A549 (cell line): Measurements from ENCODE around the gene ALDH1A2. TPM values are rescaled to one million over a fixed set of nuclear protein-coding genes. Genes with fewer than 3 reads are reported as not detected.

Experiments
- ATAC-seq, 2 experiments: fragments of 200-7000 bp in 1 of 2; fragments of >200 bp in 1 of 2; cut with Nextera tagmentation in 1 of 2; cut with Tn5 transposase in 1 of 2; 3 replicates each; pipeline versions ENCODE4 v1.8.0 to v1.9.1; 2018 to 2020; ENCODE audit warnings: mild to moderate bottlenecking in 1 of 2, moderate library complexity in 1 of 2
- CTCF ChIA-PET: fragments of 300-600 bp; sonication (Branson Sonifier 250); formaldehyde crosslinking; extraction: SDS; loops from one replicate; lab custom pipeline; 2021; ENCODE audit warnings: antibody characterized with exemption, inconsistent platforms; lab: Yijun Ruan, JAX
- POLR2A ChIA-PET: fragments of 350-600 bp; formaldehyde crosslinking; extraction: SDS; loops from one replicate; lab custom pipeline; 2021; ENCODE audit warnings: antibody characterized with exemption, inconsistent platforms; lab: Yijun Ruan, JAX
- DNase-seq, 2 experiments: peaks; one replicate each; pipeline versions ENCODE4 v3.0.0 to v3.0.0-alpha.2; 2011 to 2016; ENCODE audit warnings: low read depth in 1 of 2, low spot score in 1 of 2
- FAIRE-seq: peaks from 2 replicates; lab custom pipeline; 2011; peaks lifted over from hg19 to GRCh38; lab: Jason Lieb, UNC
- H3K27ac ChIP-seq, 2 experiments: fragments of >200 bp; sonication (Bioruptor Twin); formaldehyde crosslinking; 3 replicates each; pipeline ENCODE4 v1.5.1; 2016 to 2017
- H3K4me1 ChIP-seq: fragments of >200 bp; sonication (Bioruptor Twin); formaldehyde crosslinking; 3 replicates; pipeline ENCODE4 v1.6.1; 2016
- H3K4me2 ChIP-seq: fragments of >200 bp; sonication (Bioruptor Twin); formaldehyde crosslinking; 3 replicates; pipeline ENCODE4 v1.6.1; 2016
- H3K4me3 ChIP-seq: fragments of >200 bp; sonication (Bioruptor Twin); formaldehyde crosslinking; 3 replicates; pipeline ENCODE4 v1.5.1; 2016
- H3K9me3 ChIP-seq: fragments of >200 bp; sonication (Bioruptor Twin); formaldehyde crosslinking; 3 replicates; pipeline ENCODE4 v1.6.1; 2016
- ATOH8 ChIP-seq: fragments of 250-450 bp; sonication (Bioruptor Pico); IDR thresholded peaks from 2 replicates; pipeline ENCODE4 v1.5.0; 2020; ENCODE audit warnings: low read depth, mild to moderate bottlenecking, moderate library complexity
- BCL3 ChIP-seq: fragments of >200 bp; sonication (Bioruptor Twin); formaldehyde crosslinking; IDR thresholded peaks from 3 replicates; pipeline ENCODE4 v1.6.1; 2016
- CBX2 ChIP-seq: fragments of 200-600 bp; sonication (generic); IDR thresholded peaks from 2 replicates; pipeline ENCODE4 v1.6.1; 2016; ENCODE audit warnings: low read depth, mild to moderate bottlenecking, borderline replicate concordance
- CBX8 ChIP-seq: fragments of 200-600 bp; sonication (generic); IDR thresholded peaks from 2 replicates; pipeline ENCODE4 v1.6.1; 2016
- CEBPB ChIP-seq, 2 experiments: fragments of >200 bp in 1 of 2; sonication (Bioruptor Twin) in 1 of 2; formaldehyde crosslinking in 1 of 2; IDR thresholded peaks; 2 replicates each; pipeline ENCODE4 v1.6.1; 2012 to 2016
- CTCF ChIP-seq: fragments of >200 bp; sonication (Bioruptor Twin); formaldehyde crosslinking; IDR thresholded peaks from 3 replicates; pipeline ENCODE4 v1.5.1; 2016
- E2F6 ChIP-seq: IDR thresholded peaks from 2 replicates; pipeline ENCODE4 v1.6.1; 2012; ENCODE audit warnings: low read depth, borderline replicate concordance
- EHF ChIP-seq: fragments of 250-450 bp; sonication (Bioruptor Pico); IDR thresholded peaks from 2 replicates; pipeline ENCODE4 v1.5.0; 2020; ENCODE audit warnings: mild to moderate bottlenecking
- EHMT2 ChIP-seq: fragments of 200-600 bp; sonication (generic); IDR thresholded peaks from 2 replicates; pipeline ENCODE4 v1.6.1; 2016; ENCODE audit warnings: antibody characterized with exemption, low read depth, mild to moderate bottlenecking, moderate library complexity
- ELK1 ChIP-seq: fragments of 150-350 bp; IDR thresholded peaks from 2 replicates; pipeline ENCODE4 v1.6.1; 2014; ENCODE audit warnings: low read depth, mild to moderate bottlenecking, low read length
- FOSL2 ChIP-seq, 2 experiments: fragments of 450-650 bp in 1 of 2; fragments of >200 bp in 1 of 2; sonication (Bioruptor Twin) in 1 of 2; formaldehyde crosslinking; IDR thresholded peaks; 2 replicates each; pipeline versions ENCODE4 v1.5.0 to v1.6.1; 2016 to 2020; ENCODE audit warnings: mild to moderate bottlenecking in 1 of 2, moderate library complexity in 1 of 2
- FOXS1 ChIP-seq: fragments of 250-450 bp; sonication (Bioruptor Pico); IDR thresholded peaks from 2 replicates; pipeline ENCODE4 v1.5.0; 2020; ENCODE audit warnings: mild to moderate bottlenecking, moderate library complexity
- GATA3 ChIP-seq: IDR thresholded peaks from 2 replicates; pipeline ENCODE4 v1.6.1; 2012; ENCODE audit warnings: borderline replicate concordance
- HMGXB4 ChIP-seq: fragments of 250-450 bp; sonication (Bioruptor Pico); IDR thresholded peaks from 2 replicates; pipeline ENCODE4 v1.5.0; 2021; ENCODE audit warnings: mild to moderate bottlenecking, moderate library complexity, borderline replicate concordance
- HOXB5 ChIP-seq: fragments of 250-450 bp; sonication (Bioruptor Pico); IDR thresholded peaks from 2 replicates; pipeline ENCODE4 v1.5.0; 2020; ENCODE audit warnings: mild to moderate bottlenecking, moderate library complexity
- JUN ChIP-seq, 2 experiments: fragments of >200 bp; sonication (Bioruptor Twin); formaldehyde crosslinking; IDR thresholded peaks; 2 replicates in 1 of 2; 3 replicates in 1 of 2; pipeline ENCODE4 v1.6.1; 2016 to 2017
- KDM1A ChIP-seq: fragments of 200-600 bp; sonication (generic); IDR thresholded peaks from 2 replicates; pipeline ENCODE4 v1.6.1; 2016; ENCODE audit warnings: low read depth, mild to moderate bottlenecking
- MAFK ChIP-seq: fragments of 450-650 bp; IDR thresholded peaks from 2 replicates; pipeline ENCODE4 v1.6.1; 2014; ENCODE audit not compliant: partially characterized antibody
- NR3C1 ChIP-seq: fragments of >200 bp; sonication (Bioruptor Twin); formaldehyde crosslinking; IDR thresholded peaks from 3 replicates; pipeline ENCODE4 v1.6.1; 2017
- POLR2A ChIP-seq: IDR thresholded peaks from 2 replicates; pipeline ENCODE4 v1.6.1; 2012; ENCODE audit warnings: mild to moderate bottlenecking, low read length
- RAD21 ChIP-seq, 2 experiments: fragments of >200 bp in 1 of 2; sonication (Bioruptor Twin) in 1 of 2; formaldehyde crosslinking in 1 of 2; IDR thresholded peaks in 1 of 2; conservative IDR thresholded peaks in 1 of 2; 2 replicates in 1 of 2; 3 replicates in 1 of 2; pipeline ENCODE4 v1.6.1; 2012 to 2018; ENCODE audit warnings: inconsistent platforms in 1 of 2
- RNF2 ChIP-seq: fragments of 200-600 bp; sonication (generic); IDR thresholded peaks from 2 replicates; pipeline ENCODE4 v1.6.1; 2016; ENCODE audit warnings: low read depth, mild to moderate bottlenecking, antibody characterized with exemption, moderate library complexity, borderline replicate concordance
- SMC3 ChIP-seq: fragments of >200 bp; sonication (Bioruptor Twin); formaldehyde crosslinking; IDR thresholded peaks from 3 replicates; pipeline ENCODE4 v1.6.1; 2018; ENCODE audit warnings: inconsistent platforms
- TFCP2L1 ChIP-seq: fragments of 250-450 bp; sonication (Bioruptor Pico); IDR thresholded peaks from 2 replicates; pipeline ENCODE4 v1.5.0; 2021; ENCODE audit warnings: mild to moderate bottlenecking
- USF2 ChIP-seq: fragments of 450-650 bp; IDR thresholded peaks from 2 replicates; pipeline ENCODE4 v1.6.1; 2014; ENCODE audit warnings: antibody characterized with exemption
- ZFP36 ChIP-seq: fragments of 450-650 bp; IDR thresholded peaks from 2 replicates; pipeline ENCODE4 v1.6.1; 2014; ENCODE audit warnings: borderline replicate concordance; ENCODE audit not compliant: partially characterized antibody
- WGBS: methylation state at CpG from one replicate; pipeline ENCODE4 v1.1.6; 2017; ENCODE audit errors: missing lambda C conversion rate; 5-methylcytosine and 5-hydroxymethylcytosine counted together
- polyA plus RNA-seq, 4 experiments: library from polyadenylated mRNA; depleted of rRNA in 3 of 4; stranded (reverse); fragments of >200 nt; fragmentation: RNase III in 1 of 4; extraction: RNeasy Plus Mini Kit Qiagen cat#74134 plus additional on column Dnase treatment in 1 of 4; gene quantifications; 2 replicates in 3 of 4; 3 replicates in 1 of 4; pipeline ENCODE4 v1.2.3, GENCODE V29; 2011 to 2017

The ALDH1A2 gene
- polyA plus RNA-seq, 2 of the 4 experiments (the other 2 are of a cell fraction) = 0.23 to 0.35 TPM

- Histone ChIP-seq H3K4me1 (peaks cover 2% of the 10 kb centered on the region; the same call in 1 of the 3 replicates), H3K4me3 (no peak overlapping the region), H3K9me3 (peaks cover 10% of the 10 kb centered on the region; the same call in 2 of the 3 replicates), H3K4me2 (no peak overlapping the region), H3K27ac (no peak overlapping the region)
- ChIA-PET CTCF (interaction anchor here (4.8 kb wide), 1 partner anchor 10 kb away, joined by 32 read pairs; no protein-coding TSS in a partner anchor), POLR2A (no interaction called here)
- ATAC-seq = no peak
- 72% methylated on average over 1 of the region's 1 CpG for WGBS
- TF ChIP-seq KDM1A (no peak), NR3C1 (no peak)
- TF ChIP-seq, all 56 proteins: peak for 0
- FAIRE-seq (no peak), DNase-seq (no peak)
These were observed 4.9 kb downstream of the ALDH1A2 start for GRCh38 chr15:58060575-58060974.

GRCh38 chr15:58058729-58059128 lies 6.8 kb downstream of the ALDH1A2 start:
- H3K27ac ChIP-seq = no peak overlapping the region
- no peak for ATAC-seq
- TF ChIP-seq ATOH8 (CRISPR knock-in tag) (no peak), MAFK (no peak), CTCF (no peak), USF2 (no peak), CBX2 (no peak), CBX8 (no peak), RAD21 (conservative IDR thresholded peaks at IDR 0.05 in 1 of 2, IDR thresholded peaks at IDR 0.05 in 1 of 2) (no peak), RNF2 (no peak), BCL3 (no peak), HOXB5 (CRISPR knock-in tag) (no peak), SMC3 (no peak)
- H3K4me2 ChIP-seq = no peak overlapping the region
- H3K4me3 ChIP-seq = no peak overlapping the region
- FAIRE-seq = no peak
- CTCF ChIA-PET = interaction anchor here (0.8 to 4.8 kb wide), 3 partner anchors 7 to 16 kb away, joined by 3 to 32 read pairs (median 15); partner anchors contain the start of gene ALDH1A2
- no peak for DNase-seq
- no peaks in the 10 kb centered on the region for H3K9me3 ChIP-seq
- 1% methylated on average over 2 of the region's 2 CpGs for WGBS
- H3K4me1 ChIP-seq = no peaks in the 10 kb centered on the region
- POLR2A ChIA-PET = no interaction called here

GRCh38 chr15:58058073-58058472 lies 7.4 kb downstream of the ALDH1A2 start:
- CTCF ChIA-PET = interaction anchor here (0.8 to 4.8 kb wide), 3 partner anchors 8 to 16 kb away, joined by 3 to 32 read pairs (median 15); partner anchors contain the start of gene ALDH1A2
- FAIRE-seq (no peak), DNase-seq (no peak), ATAC-seq (no peak)
- no peak overlapping the region for H3K4me3 ChIP-seq
- POLR2A ChIA-PET = no interaction called here
- H3K27ac ChIP-seq = no peak overlapping the region
- H3K4me2 ChIP-seq = no peak overlapping the region
- WGBS = 2% methylated on average over 3 of the region's 3 CpGs
- H3K4me1 ChIP-seq = no peaks in the 10 kb centered on the region
- H3K9me3 ChIP-seq = no peaks in the 10 kb centered on the region
- no peak for TF ChIP-seq GATA3
- TF ChIP-seq EHF = no peak
- no peak for TF ChIP-seq JUN (IDR thresholded peaks at IDR 0.05)
- no peak for TF ChIP-seq HMGXB4 (CRISPR knock-in tag)
- no peak for TF ChIP-seq MAFK
- TF ChIP-seq RAD21 (conservative IDR thresholded peaks at IDR 0.05 in 1 of 2, IDR thresholded peaks at IDR 0.05 in 1 of 2) = no peak
- no peak for TF ChIP-seq FOSL2 (IDR thresholded peaks at IDR 0.05)
- TF ChIP-seq FOSL2 (CRISPR knock-in tag; IDR thresholded peaks at IDR 0.05) = no peak
- TF ChIP-seq FOXS1 (CRISPR knock-in tag) = no peak
- no peak for TF ChIP-seq POLR2A
- no peak for TF ChIP-seq CEBPB (IDR thresholded peaks at IDR 0.05)
- no peak for TF ChIP-seq ZFP36
- no peak for TF ChIP-seq E2F6
- no peak for TF ChIP-seq EHMT2
- TF ChIP-seq ELK1 = no peak
- no peak for TF ChIP-seq TFCP2L1
